ENCODE measurements around the gene BLNK.
"Not testable (repeated sequence)": the region's sequence is repeated elsewhere in the genome, so short reads cannot be mapped to it uniquely, and the experiment has no call there.

BLNK gene

GRCh38 chr10:96218826-96219225, 52.5 kb downstream of the BLNK start:
- DNase-seq = no peak

GRCh38 chr10:96217711-96218110, 53.7 kb downstream of the BLNK start:
- DNase-seq = no peak

- DNase-seq = no peak
These were observed 54.6 kb downstream of the BLNK start for GRCh38 chr10:96216775-96217174.

- DNase-seq = no peak
These were observed 58.5 kb downstream of the BLNK start for GRCh38 chr10:96212911-96213310.

- no peak for DNase-seq
These were observed 59.6 kb downstream of the BLNK start for GRCh38 chr10:96211764-96212163.

- no peak for DNase-seq
These were observed 62.4 kb downstream of the BLNK start for GRCh38 chr10:96208946-96209345.

GRCh38 chr10:96208271-96208670, 63.1 kb downstream of the BLNK start:
- DNase-seq = no peak

- no peak for DNase-seq
These were observed 65.8 kb downstream of the BLNK start for GRCh38 chr10:96205580-96205979.

- DNase-seq = no peak
These were observed 69.8 kb downstream of the BLNK start for GRCh38 chr10:96201525-96201924.

- not testable (repeated sequence) for DNase-seq
These were observed 81.9 kb downstream of the BLNK start for GRCh38 chr10:96189505-96189904.

- no peak for DNase-seq
These were observed 82.5 kb downstream of the BLNK start for GRCh38 chr10:96188916-96189315.

- no peak for DNase-seq
These were observed 82.9 kb downstream of the BLNK start for GRCh38 chr10:96188421-96188820.

GRCh38 chr10:96176985-96177384, 94.4 kb downstream of the BLNK start:
- no peak for DNase-seq

- no peak for DNase-seq
These were observed 98.7 kb downstream of the BLNK start for GRCh38 chr10:96172666-96173065.

- no peak for DNase-seq
These were observed 101.1 kb downstream of the BLNK start for GRCh38 chr10:96170230-96170629.

- no peak for DNase-seq
These were observed 102.8 kb downstream of the BLNK start for GRCh38 chr10:96168546-96168945.

- DNase-seq = no peak
These were observed 105.6 kb downstream of the BLNK start for GRCh38 chr10:96165726-96166125.

GRCh38 chr10:96153070-96153469, 118.3 kb downstream of the BLNK start:
- no peak for DNase-seq

GRCh38 chr10:96152437-96152836, 118.9 kb downstream of the BLNK start:
- DNase-seq = no peak

All from CD4-positive, alpha-beta T cell treated with Interferon alpha-2 for 1 hour (primary cell).